ENCODE data around the gene COA4. TPM values are rescaled to one million over a fixed set of nuclear protein-coding genes. Genes with fewer than 3 reads are reported as not detected.
A peak's percentile ranks its signal among the peaks of the same experiment; 100 is the strongest.

Gene COA4
- total RNA-seq, 2 donors from 2014 or later = 34.5 to 68.2 TPM

DNA sequence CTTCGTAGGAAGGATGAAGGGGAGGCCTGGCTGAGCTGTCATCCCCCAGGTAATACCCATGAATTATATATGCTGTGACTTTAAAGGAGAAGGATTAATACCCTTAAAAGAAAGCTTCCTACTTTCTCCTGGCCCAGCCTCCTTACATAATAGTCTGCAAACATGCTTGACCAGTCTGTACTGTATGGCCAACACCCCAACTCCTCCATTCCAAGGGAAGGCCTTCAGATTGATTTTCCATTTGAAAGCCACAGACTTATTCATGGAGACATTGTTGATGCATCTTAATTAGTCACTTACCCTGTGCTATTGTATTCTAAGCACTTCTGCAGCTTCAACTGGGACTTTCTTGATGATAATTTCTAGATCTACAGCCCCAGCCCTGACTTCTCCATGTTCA, 2.1 kb upstream of the COA4 start:
- no peak for ATAC-seq
- no peak overlapping the region for H3K27ac ChIP-seq
- H3K4me3 ChIP-seq = no peak overlapping the region
- H3K9me3 ChIP-seq = no peaks in the 10 kb centered on the region
- peaks cover 26% of the 10 kb centered on the region for H3K4me1 ChIP-seq
- no peak for TF ChIP-seq POLR2A (IDR thresholded peaks at IDR 0.05)
- H3K36me3 ChIP-seq (replicated peaks in 1 of 2; ENCODE audit: insufficient read depth in 1 of 2, low read depth in 2 of 2) = no peaks in the 10 kb centered on the region
- WGBS, 2 donors = 81 to 83% methylated on average over 1 of the region's 1 CpG
- H3K27me3 ChIP-seq = no peaks in the 10 kb centered on the region
- no peak for DNase-seq
- intact Hi-C loops (cut with DNase I) = no loop called here

DNA sequence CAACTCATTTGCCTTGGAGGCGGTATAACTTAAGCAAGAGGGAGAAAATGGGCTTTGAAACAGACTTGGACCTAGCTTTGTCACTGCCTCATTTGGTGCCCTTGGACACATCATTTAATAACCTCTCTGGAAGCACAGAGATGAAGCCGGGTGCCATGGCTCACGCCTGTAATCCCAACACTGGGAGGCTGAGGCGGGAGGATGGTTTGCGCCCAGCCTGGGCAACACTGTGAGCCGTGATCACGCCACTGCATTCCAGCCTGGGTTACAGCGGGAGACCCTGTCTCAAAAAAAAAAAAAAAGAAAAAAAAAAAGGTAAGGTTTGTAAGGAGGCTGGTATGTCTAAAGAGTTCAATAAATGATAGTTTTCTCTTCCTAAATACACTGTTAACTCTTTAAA, 806 bp downstream of the COA4 start:
- intact Hi-C loops (cut with DNase I) = no loop called here
- Histone ChIP-seq H3K27ac (peak overlapping the region in 3 of 4 donors; percentile 72 to 93 (median 72)), H3K36me3 (replicated peaks in 1 of 2; ENCODE audit: insufficient read depth in 1 of 2, low read depth in 2 of 2) (peaks cover 0 to 13% of the 10 kb centered on the region in 2 donors), H3K9me3 (no peaks in the 10 kb centered on the region), H3K27me3 (no peaks in the 10 kb centered on the region), H3K4me3 (peak overlapping the region in 1 of 2 donors; percentile 93), H3K4me1 (peaks cover 26% of the 10 kb centered on the region)
- ATAC-seq = no peak
- WGBS, 2 donors = 17 to 23% methylated on average over 8 of the region's 8 CpGs
- peak in 1 of 4 donors; percentile 10 for DNase-seq
- TF ChIP-seq POLR2A (IDR thresholded peaks at IDR 0.05) = no peak
- TF ChIP-seq, protein P1, sequence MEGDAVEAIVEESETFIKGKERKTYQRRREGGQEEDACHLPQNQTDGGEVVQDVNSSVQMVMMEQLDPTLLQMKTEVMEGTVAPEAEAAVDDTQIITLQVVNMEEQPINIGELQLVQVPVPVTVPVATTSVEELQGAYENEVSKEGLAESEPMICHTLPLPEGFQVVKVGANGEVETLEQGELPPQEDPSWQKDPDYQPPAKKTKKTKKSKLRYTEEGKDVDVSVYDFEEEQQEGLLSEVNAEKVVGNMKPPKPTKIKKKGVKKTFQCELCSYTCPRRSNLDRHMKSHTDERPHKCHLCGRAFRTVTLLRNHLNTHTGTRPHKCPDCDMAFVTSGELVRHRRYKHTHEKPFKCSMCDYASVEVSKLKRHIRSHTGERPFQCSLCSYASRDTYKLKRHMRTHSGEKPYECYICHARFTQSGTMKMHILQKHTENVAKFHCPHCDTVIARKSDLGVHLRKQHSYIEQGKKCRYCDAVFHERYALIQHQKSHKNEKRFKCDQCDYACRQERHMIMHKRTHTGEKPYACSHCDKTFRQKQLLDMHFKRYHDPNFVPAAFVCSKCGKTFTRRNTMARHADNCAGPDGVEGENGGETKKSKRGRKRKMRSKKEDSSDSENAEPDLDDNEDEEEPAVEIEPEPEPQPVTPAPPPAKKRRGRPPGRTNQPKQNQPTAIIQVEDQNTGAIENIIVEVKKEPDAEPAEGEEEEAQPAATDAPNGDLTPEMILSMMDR (IDR thresholded peaks at IDR 0.05) = no peak

DNA sequence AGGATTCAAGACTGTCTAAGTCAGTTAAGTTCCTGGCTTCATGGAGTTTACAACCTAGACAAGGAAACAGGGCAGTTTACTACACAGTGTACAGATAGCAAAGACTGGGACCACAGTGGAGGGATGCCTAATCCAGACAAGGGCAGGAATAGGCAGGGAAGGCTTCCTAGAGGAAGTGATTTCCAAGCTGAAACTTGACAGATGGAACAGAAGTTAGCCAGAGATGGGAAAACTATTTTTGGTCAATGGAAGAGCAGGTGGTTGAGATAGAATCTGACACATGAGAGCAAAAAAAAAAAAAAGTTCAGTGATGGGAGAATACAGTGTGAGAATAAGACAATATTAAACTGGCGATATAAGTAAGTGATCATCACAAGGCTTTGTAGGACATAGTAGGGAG, 1.3 kb downstream of the COA4 start:
- Histone ChIP-seq H3K27me3 (no peaks in the 10 kb centered on the region), H3K4me1 (peaks cover 26% of the 10 kb centered on the region), H3K27ac (peak overlapping the region in 1 of 4 donors; percentile 72), H3K36me3 (replicated peaks in 1 of 2; ENCODE audit: insufficient read depth in 1 of 2, low read depth in 2 of 2) (peaks cover 0 to 13% of the 10 kb centered on the region in 2 donors), H3K9me3 (no peaks in the 10 kb centered on the region), H3K4me3 (no peak overlapping the region)
- no peak for ATAC-seq
- WGBS, 2 donors = 68 to 93% methylated on average over 1 of the region's 1 CpG
- no peak for DNase-seq
- TF ChIP-seq, protein P1 (IDR thresholded peaks at IDR 0.05) = no peak
- TF ChIP-seq POLR2A (IDR thresholded peaks at IDR 0.05) = no peak
- intact Hi-C loops (cut with DNase I) = no loop called here

DNA sequence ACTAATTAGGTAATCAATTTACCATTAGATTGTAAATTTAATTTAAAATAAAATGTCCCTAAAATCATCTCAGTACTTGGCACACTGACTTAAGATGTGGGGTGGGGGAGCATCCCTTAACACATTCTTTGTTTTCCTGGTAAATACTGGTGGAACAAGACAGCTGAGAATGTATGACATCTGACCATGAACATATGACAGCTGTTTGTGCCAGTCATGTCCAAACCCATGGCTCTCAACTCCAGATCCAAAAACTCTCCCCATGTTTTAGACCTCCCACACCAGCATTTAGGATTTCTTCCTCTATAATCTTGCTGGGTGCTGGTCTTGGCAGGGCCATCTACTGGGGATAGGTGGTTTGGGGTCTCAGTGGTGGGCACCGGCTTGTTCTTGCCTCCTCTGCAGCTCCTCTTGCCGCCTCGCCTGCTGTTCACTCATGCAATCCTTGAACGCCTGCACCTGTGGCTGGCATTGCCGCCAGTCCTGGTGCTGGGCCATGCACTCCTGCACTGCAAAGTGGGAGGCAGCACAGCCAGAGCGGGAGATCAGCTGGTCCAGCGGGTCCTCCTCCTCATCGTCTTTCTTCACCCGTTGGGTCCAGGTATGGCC, 3.8 kb downstream of the COA4 start:
- Histone ChIP-seq H3K36me3 (replicated peaks in 1 of 2; ENCODE audit: insufficient read depth in 1 of 2, low read depth in 2 of 2) (peaks cover 0 to 13% of the 10 kb centered on the region in 2 donors), H3K9me3 (no peaks in the 10 kb centered on the region), H3K27me3 (no peaks in the 10 kb centered on the region), H3K4me3 (no peak overlapping the region), H3K4me1 (peaks cover 33% of the 10 kb centered on the region), H3K27ac (no peak overlapping the region)
- intact Hi-C loops (cut with DNase I) = no loop called here
- DNase-seq (no peak), ATAC-seq (no peak)
- 91 to 92% methylated on average over 9 of the region's 9 CpGs for WGBS, 2 donors
- TF ChIP-seq, protein P1 (IDR thresholded peaks at IDR 0.05) = no peak
- no peak for TF ChIP-seq POLR2A (IDR thresholded peaks at IDR 0.05)

DNA sequence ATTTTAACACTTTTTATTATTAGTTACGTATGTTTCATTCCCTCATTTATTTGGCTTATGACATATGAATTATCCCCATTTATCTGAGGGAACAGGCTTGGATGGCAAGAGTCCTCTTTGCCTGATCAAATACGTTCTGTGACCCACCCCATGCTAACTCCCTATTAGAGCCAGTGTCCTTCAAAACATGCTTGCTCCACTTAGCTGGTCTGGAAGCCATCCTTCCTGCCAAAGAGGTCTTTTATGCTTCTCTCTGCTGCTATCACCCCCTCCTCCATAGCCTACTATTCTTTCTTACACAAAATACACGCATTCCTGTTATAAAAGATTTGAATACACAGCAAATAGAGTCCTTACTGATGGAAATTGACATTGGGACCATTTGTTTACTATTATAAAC, 6.4 kb downstream of the COA4 start:
- intact Hi-C loops (cut with DNase I) = no loop called here
- DNase-seq (no peak), ATAC-seq (no peak)
- no peak overlapping the region for H3K27ac ChIP-seq
- WGBS, 2 donors = 79 to 90% methylated on average over 3 of the region's 3 CpGs
- H3K4me3 ChIP-seq = no peak overlapping the region
- peaks cover 0 to 13% of the 10 kb centered on the region in 2 donors for H3K36me3 ChIP-seq (replicated peaks in 1 of 2; ENCODE audit: insufficient read depth in 1 of 2, low read depth in 2 of 2)
- H3K9me3 ChIP-seq = no peaks in the 10 kb centered on the region
- no peak for TF ChIP-seq POLR2A (IDR thresholded peaks at IDR 0.05)
- TF ChIP-seq, protein P1 (IDR thresholded peaks at IDR 0.05) = no peak
- H3K27me3 ChIP-seq = no peaks in the 10 kb centered on the region
- H3K4me1 ChIP-seq = peaks cover 19% of the 10 kb centered on the region

All from body of pancreas (tissue), 4 donors.